Left ventricle myocardium inferior (tissue), 1 donor: ENCODE measurements around the gene GHRL. TPM values are rescaled to one million over a fixed set of nuclear protein-coding genes. Genes with fewer than 3 reads are reported as not detected.

ENCODE experiments used
- DNase-seq: peaks from one replicate; pipeline ENCODE4 v3.0.0-alpha.2; 2020
- H3K27ac ChIP-seq: fragments of 200-600 bp; replicated peaks from 2 replicates; pipeline ENCODE4 v1.8.0; 2021
- H3K27me3 ChIP-seq: fragments of 200-600 bp; 2 replicates; pipeline ENCODE4 v1.8.0; 2021; ENCODE audit warnings: low read depth
- H3K36me3 ChIP-seq: fragments of 200-600 bp; 2 replicates; pipeline ENCODE4 v1.8.0; 2021
- H3K4me1 ChIP-seq: fragments of 200-600 bp; 2 replicates; pipeline ENCODE4 v1.8.0; 2021
- H3K4me3 ChIP-seq: fragments of 200-600 bp; 2 replicates; pipeline ENCODE4 v1.8.0; 2021; ENCODE audit warnings: mild to moderate bottlenecking, moderate library complexity
- H3K9me3 ChIP-seq: fragments of 200-600 bp; replicated peaks from 2 replicates; pipeline ENCODE4 v1.8.0; 2021
- CTCF ChIP-seq: fragments of 200-600 bp; IDR thresholded peaks from 2 replicates; pipeline ENCODE4 v1.8.0; 2021; ENCODE audit warnings: antibody characterized with exemption, mild to moderate bottlenecking, borderline replicate concordance
- intact Hi-C: fragments of 100-400 bp; cut with micrococcal nuclease; formaldehyde crosslinking; loops from one replicate; pipeline ENCODE4 v1.11.0; 2022
- total RNA-seq: library from RNA; stranded (reverse); fragmentation: NEBNext Ultra II Directional; extraction: Animal tissue kit (Norgen Biotek cat#: 25700); gene quantifications from one replicate; pipeline ENCODE4 v1.2.1, GENCODE V29; 2021
- donor health status: DM: no; HTN: yes; CAD: no; lungs with severe emphysema.

Gene GHRL
- total RNA-seq, 1 donor from 2014 or later: 0.25 TPM

- H3K9me3 ChIP-seq: no peaks in the 10 kb centered on the region
- no peak overlapping the region for H3K4me3 ChIP-seq
- H3K4me1 ChIP-seq: peaks cover 12% of the 10 kb centered on the region
- H3K36me3 ChIP-seq: peaks cover 40% of the 10 kb centered on the region
- no peak overlapping the region for H3K27ac ChIP-seq
- no peak for TF ChIP-seq CTCF
- intact Hi-C loops: no loop called here
- no peak for DNase-seq
- H3K27me3 ChIP-seq: no peaks in the 10 kb centered on the region
Measured at GRCh38 chr3:10294030-10294586, 1.4 kb upstream of the GHRL start.

- peaks cover 12% of the 10 kb centered on the region for H3K4me1 ChIP-seq
- intact Hi-C loops: no loop called here
- H3K36me3 ChIP-seq: peaks cover 53% of the 10 kb centered on the region
- H3K27ac ChIP-seq: no peak overlapping the region
- no peak for DNase-seq
- TF ChIP-seq CTCF: no peak
- no peaks in the 10 kb centered on the region for H3K9me3 ChIP-seq
- no peaks in the 10 kb centered on the region for H3K27me3 ChIP-seq
- H3K4me3 ChIP-seq: no peak overlapping the region
Measured at GRCh38 chr3:10291641-10292040, 1.1 kb downstream of the GHRL start.

GRCh38 chr3:10290481-10291176 is 2.1 kb downstream of the GHRL start:
- Histone ChIP-seq H3K9me3 (no peaks in the 10 kb centered on the region), H3K4me1 (peaks cover 12% of the 10 kb centered on the region), H3K36me3 (peaks cover 54% of the 10 kb centered on the region)

GRCh38 chr3:10289787-10290355 is 2.9 kb downstream of the GHRL start:
- H3K4me1 ChIP-seq: peaks cover 12% of the 10 kb centered on the region
- H3K4me3 ChIP-seq: no peak overlapping the region
- TF ChIP-seq CTCF: no peak
- DNase-seq: no peak
- H3K9me3 ChIP-seq: no peaks in the 10 kb centered on the region
- H3K27me3 ChIP-seq: no peaks in the 10 kb centered on the region
- no peak overlapping the region for H3K27ac ChIP-seq
- peaks cover 59% of the 10 kb centered on the region for H3K36me3 ChIP-seq
- intact Hi-C loops: no loop called here

More at GRCh38 chr3:10290481-10291176, 2.1 kb downstream of the GHRL start:
- H3K27me3 ChIP-seq: no peaks in the 10 kb centered on the region
- TF ChIP-seq CTCF: no peak
- intact Hi-C loops: no loop called here
- no peak overlapping the region for H3K27ac ChIP-seq
- H3K4me3 ChIP-seq: no peak overlapping the region
- DNase-seq: no peak

GRCh38 chr3:10289077-10289476 is 3.7 kb downstream of the GHRL start:
- H3K36me3 ChIP-seq: peaks cover 60% of the 10 kb centered on the region
- no peak for DNase-seq
- no peaks in the 10 kb centered on the region for H3K9me3 ChIP-seq
- no peak overlapping the region for H3K4me3 ChIP-seq
- H3K4me1 ChIP-seq: peaks cover 12% of the 10 kb centered on the region
- intact Hi-C loops: no loop called here
- TF ChIP-seq CTCF: no peak
- no peak overlapping the region for H3K27ac ChIP-seq
- H3K27me3 ChIP-seq: no peaks in the 10 kb centered on the region
